ENCODE measurements around the gene MYO5B.

GRCh38 chr18:50072146-50072545, 122.8 kb downstream of the MYO5B start:
- no peak for TF ChIP-seq POLR2A (IDR thresholded peaks at IDR 0.05)
- TF ChIP-seq CTCF (IDR thresholded peaks at IDR 0.05), result no peak
